Measurements from ENCODE around the gene C17orf78. TPM values are rescaled to one million over a fixed set of nuclear protein-coding genes. Genes with fewer than 3 reads are reported as not detected.

The C17orf78 gene
- total and polyA plus RNA-seq, 2 of the 8 experiments (the other 6 are each of a cell fraction or from before 2014, with no cell fraction given), result not detected

DNA sequence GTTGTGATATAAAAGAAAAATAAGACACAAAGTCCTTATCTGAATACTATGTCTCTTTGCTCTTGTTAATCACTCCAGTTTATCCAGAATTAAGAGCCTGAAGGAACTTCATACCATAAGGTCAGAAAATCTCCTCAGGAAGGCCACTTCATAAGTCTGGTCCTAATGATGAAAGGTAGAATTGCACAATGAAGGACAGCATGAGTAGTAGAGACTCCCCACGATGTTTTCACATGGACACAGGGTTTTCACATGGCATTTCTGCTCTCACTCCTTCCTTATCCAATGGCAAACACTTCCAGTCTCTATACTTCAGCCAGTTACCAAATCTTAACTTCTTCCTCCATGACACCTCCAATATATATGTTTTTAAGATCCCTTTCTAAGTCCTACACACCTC, 10.2 kb upstream of the C17orf78 start (continued):
- TF ChIP-seq HDAC2 (IDR thresholded peaks at IDR 0.05; ENCODE audit: borderline replicate concordance in 1 of 2, low read depth in 2 of 2, low read length in 2 of 2) (no peak), SUZ12 (IDR thresholded peaks at IDR 0.05; ENCODE audit: low read length) (no peak), TCF12 (IDR thresholded peaks at IDR 0.05; ENCODE audit: low read depth, low read length) (no peak), KDM4A (IDR thresholded peaks at IDR 0.05; ENCODE audit: low read depth, low read length, severe bottlenecking) (no peak), SIX5 (IDR thresholded peaks at IDR 0.05; ENCODE audit: low read depth, low read length) (no peak)
- TF ChIP-seq, protein P1, sequence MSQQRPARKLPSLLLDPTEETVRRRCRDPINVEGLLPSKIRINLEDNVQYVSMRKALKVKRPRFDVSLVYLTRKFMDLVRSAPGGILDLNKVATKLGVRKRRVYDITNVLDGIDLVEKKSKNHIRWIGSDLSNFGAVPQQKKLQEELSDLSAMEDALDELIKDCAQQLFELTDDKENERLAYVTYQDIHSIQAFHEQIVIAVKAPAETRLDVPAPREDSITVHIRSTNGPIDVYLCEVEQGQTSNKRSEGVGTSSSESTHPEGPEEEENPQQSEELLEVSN (IDR thresholded peaks at IDR 0.05), result no peak

All from H1 (cell line).